GM19372 (cell line): Measurements from ENCODE around the gene SERINC3.
A peak's percentile ranks its signal among the peaks of the same experiment; 100 is the strongest.
"Not testable (repeated sequence)": the region's sequence is repeated elsewhere in the genome, so short reads cannot be mapped to it uniquely, and the experiment has no call there.

Experiments used
- ATAC-seq: cut with Tn5 transposase; IDR thresholded peaks from one replicate; pipeline ENCODE4 v1.9.1; 2021; ENCODE audit warnings: mild to moderate bottlenecking, low read depth, moderate library complexity; ENCODE audit not compliant: unreplicated experiment

SERINC3 gene

DNA sequence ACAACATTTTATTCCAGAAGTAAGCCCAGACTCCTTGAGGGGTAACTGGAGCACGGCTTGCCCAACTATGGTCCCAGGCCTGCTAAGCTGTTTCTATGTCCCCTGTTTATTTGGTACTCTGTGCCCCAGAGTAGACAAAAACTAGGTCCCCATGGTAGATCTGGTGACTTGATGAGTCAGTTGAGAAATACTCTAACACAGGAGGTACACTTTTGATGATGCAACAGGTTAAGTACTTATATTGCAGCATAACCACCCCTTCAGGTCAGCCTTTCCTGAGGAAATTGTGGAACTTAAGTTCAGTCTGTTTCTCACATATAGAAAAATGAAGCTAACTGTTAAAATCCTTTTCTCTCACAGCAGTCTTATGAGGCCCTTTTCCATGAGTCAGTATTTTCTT lies 26.6 kb downstream of the SERINC3 start:
- ATAC-seq: no peak

DNA sequence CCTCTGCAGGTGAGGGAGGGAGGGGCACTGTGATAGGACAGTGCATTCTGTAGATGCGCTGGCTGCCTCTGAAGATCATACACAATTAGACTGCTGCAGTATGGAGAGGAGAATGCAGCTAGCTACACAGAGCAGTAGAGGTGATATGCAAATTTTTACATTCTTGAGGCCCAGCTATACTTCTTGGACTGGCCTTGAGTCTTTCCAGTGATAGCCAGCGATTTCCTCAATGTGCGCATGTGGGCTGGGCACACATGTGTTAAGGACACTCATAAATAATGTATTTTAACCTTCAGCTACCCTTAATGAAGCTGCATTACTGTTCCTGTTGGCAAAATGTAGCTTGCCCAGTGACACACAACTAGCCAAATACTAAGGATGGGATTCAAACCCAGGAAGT lies 27.2 kb downstream of the SERINC3 start:
- no peak for ATAC-seq

DNA sequence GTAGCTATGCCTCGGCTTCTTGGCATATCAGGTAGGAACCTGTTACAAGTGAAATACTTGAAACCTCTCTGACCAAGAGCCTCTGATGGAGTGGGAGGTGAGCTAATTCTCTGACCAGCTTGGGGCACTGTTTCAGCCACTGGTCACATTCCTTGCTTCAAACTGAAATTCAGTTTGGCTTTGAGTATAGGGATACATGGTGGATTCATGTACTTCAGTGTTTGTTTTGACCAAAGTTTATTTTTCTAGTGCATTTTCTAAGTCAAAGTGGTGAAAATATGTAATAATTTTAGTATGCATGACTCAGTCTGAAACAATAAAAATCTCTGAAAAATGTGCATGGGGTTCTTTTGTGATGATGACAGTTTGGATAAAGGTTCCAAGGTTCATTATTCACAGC lies 27.6 kb downstream of the SERINC3 start:
- ATAC-seq: no peak

DNA sequence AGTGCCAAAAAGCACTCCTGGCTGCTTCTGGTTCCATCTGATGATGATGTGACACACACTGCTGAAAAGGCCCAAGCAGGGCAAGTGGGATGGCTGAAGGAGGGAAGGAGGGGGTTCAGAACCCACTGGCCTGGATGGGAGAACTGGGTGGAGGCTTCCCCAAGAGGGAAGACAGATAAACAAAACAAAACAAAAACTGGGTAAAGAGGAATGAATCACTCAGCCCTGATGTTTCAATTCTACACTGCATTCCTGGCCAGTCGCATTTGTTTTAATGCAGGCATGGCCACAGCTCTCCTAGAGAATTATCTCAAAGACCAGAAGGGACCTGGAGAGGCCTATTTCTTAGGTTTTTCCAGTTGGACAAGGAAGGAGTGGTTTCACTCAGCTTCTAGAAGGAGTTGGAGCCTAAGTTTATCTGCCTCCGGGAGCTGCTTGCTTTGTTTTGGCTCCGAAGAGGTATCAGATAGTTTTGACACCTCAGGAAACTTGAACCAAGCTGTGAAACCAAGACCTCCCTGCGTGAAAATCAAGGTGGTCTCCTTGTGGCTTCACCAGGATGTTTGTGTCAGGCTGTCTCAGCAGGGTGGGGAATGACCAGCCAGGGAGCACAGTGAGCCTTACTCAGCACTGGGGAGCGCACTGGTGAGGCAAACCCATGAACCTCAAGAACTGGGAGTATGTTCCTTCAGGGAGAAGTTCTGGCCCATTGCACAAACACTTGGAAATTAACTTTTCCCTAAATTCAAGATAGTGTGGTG lies 30.1 kb downstream of the SERINC3 start:
- ATAC-seq: no peak

DNA sequence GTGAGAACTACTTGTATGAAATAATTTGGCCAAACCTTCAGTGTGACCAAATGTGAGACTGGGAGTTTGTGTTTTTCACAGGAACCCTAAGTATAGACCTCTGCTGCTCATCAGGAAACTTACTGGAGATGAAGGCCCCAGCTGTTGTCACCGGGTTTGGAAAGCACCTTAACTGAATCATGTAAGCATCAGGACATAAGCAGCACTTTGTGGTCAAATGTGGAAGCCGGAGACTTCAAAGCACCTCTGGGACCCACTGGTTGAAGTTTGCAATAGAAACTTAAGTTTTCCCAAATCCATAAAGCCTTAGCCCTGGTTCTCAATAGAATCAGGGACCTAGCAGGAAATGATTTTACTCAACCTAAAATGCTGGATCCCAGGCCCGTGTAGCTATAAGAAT lies 31.9 kb downstream of the SERINC3 start:
- ATAC-seq: no peak

DNA sequence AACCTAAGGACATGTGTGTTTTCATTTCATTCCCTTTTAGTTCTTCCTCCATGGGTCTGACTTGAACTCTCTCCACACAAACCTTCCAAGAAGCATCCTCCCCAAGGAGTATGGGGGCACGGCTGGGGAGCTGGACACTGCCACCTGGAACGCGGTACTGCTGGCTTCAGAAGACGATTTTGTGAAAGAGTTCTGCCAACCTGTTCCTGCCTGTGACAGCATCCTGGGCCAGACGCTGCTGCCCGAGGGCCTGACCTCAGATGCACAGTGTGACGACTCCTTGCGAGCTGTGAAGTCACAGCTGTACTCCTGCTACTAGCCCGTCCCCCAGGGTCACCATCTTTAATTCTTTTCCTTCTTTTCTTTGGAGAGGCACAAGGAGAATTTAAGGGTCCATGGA lies 32.6 kb downstream of the SERINC3 start:
- no peak for ATAC-seq

DNA sequence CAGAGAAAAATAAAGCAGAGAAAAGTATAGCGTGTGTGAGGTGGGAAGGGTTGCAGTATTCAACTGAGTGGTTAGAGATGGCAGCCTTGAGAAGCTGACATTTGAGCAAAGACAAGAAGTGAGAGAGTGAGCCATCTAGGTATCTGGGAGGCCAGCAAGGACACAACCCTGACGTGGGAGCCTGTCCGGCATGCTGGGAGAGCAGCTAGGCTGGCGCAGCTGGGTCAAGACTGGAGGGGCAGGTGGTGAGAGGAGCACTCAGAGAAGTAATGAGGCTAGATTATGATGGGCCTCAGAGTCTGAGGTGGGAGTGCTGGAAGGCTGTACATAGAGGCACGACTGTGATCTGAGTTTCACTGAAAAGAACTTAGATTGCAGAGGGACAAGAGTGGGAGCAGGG lies 33.3 kb downstream of the SERINC3 start:
- no peak for ATAC-seq

DNA sequence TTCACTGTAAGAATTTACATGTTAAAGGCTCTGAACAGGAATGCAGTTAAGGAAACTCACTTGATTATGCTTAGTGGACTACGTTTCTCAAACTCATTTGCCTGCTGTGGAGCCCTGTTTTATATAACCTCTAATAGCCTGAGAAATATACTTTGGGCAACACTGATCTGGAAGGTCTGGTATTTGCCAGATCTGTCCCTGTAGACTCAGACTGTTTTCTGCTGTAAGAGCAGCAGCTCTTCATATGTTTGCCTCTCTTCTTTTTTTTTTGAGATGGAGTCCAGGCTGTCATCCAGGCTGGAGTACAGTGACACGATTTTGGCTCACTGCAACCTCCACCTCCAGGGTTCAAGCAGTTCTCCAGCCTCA lies 36.1 kb downstream of the SERINC3 start:
- ATAC-seq: no peak

DNA sequence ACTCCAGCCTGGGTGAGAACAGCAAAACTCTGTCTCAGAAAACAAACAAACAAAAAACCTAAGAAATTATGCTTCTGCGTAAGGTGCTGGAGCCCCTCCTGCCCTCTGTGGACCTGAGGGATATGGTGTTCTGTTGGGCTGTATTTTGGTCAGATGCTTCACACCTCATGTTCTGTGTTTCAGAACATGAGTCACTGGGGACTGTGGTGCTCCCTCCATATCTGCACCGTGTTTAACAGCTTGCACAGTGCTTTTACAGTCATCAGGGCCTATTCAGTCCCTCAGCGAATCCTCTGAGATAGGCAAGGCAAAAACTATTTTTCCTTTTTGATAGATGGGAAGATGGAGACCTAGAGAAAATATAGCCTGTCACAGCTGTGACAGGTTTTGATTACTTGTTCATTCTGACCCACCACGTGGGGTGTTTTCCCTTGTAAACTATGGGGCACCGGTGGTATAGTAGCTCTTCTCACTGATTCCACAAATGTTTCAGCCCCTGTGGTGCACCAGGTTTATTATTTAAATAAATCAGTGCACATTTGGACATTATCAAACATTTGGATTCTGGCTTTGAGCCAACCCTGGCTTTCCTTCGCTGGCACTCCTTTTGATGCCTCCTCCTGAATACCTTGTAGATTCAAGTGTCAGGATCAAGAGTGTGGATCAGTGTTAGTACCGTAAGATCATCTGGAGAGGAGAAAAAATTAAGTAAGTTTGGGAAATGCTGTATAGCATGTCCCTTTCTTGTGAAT lies 36.6 kb downstream of the SERINC3 start:
- no peak for ATAC-seq

DNA sequence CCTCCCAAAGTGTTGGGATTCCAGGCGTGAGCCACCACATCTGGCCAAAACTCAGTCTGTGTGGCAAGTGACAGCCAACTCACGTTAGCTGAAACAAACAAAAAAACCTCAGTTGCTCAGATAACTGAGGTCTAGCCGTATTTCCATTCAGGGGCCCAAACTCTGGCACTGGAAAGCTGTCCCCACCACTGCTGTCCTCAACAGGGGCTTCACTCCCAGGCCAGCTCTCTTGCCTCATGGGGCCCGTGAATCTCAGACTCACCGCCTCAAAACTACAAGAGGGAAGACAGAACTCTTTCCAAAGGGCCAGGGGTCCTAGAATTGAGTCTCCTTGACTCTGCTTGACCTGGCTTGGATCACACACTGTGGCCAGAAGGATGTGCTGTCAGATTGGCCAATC lies 38.8 kb downstream of the SERINC3 start:
- ATAC-seq: no peak

DNA sequence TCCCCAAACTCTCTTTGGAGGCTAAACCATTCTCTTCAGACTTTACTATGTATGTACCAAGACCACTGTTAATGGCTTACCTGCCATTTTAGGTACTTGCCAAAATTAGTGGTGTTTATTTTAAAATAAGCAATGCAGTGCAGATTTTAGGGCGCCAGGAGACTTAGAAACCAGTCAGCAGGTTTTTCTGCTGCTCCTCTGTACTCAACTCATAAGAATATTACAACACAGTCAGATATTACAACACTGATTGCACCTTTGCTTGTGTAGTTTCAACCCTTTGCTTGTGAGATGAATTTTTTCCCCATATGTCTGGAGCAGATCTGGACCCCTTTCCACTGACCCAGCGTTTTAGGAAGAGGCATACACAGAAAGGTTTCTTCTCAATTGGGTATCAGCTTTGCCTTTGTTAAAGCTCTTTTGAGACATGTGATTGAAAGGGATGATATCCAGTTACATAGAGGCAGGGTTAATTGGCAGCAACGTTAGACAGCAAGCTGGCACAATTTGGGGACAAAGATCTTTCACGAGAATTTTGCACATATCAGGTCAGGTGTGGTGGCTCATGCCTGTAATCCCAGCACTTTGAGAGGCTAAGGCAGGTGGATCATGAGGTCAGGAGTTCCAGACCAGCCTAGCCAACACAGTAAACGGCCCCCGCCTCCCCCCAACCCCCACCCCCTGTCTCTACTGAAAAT lies 40.0 kb downstream of the SERINC3 start:
- ATAC-seq: no peak

DNA sequence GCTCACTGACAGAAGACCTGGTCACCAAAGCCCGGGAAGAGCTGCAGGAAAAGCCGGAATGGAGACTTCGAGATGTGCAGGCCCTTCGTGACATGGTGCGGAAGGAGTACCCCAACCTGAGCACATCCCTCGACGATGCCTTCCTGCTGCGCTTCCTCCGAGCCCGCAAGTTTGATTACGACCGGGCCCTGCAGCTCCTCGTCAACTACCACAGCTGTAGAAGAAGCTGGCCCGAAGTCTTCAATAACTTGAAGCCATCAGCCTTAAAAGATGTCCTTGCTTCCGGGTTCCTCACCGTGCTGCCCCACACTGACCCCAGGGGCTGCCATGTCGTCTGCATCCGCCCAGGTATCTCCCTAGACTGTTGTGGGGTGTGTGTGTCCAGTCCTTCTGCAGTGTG lies 41.8 kb downstream of the SERINC3 start:
- ATAC-seq: no peak

DNA sequence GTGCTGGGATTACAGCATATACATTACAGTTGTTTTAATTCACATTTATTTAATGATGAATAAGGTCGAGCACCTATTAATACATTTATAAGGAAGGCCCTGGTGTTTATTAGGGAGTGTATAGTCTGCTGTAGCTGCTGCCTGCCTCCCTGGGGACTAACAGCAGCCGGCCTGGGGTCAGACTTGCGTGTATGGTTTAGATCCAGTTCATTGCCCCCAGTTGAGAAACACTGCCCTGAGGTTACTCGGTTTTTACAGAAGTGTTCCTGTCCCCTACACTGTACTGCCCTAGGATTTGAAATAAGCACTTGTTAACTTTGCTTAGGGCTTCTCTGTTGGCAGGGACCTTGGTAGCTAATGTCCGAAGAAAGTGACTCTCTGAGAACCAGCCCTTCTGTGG lies 42.2 kb downstream of the SERINC3 start:
- ATAC-seq: no peak

DNA sequence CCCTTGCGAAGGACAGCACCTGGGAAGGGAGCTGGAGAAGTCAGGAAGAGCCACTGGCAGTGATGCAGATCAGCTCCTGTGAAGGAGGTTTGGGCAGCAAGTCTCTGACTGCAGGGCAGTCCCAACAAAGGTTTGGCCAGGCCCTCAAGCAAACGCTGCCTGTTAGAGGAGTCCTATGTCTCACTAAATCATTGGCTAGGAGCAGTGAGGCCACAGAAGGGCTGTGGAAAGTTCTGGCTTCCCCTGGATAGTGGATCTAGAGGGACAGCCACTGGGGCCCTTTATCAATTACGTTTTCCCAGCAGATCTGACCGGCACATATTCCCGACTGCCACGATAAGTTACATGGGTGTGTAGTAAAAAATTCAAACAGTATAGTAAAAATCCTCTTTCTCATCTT lies 43.7 kb downstream of the SERINC3 start:
- no peak for ATAC-seq

DNA sequence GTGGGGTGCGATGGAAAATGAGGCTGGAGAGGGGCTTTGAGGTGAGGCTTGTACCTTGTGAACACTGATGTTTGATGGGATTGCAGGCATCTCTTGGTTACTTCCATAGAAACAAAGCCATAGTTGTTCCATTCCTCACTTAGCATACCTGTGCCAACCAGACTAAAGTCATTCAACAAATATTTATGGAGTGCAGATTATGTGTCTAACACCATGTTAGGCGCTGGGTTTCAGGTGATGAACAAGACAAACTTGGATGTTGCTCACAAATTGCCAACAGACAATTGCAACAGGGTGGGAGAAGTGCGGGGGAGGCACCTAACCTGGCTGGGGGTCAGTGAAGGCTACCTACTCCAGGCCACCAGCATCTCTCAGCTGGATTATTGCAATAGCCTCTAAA lies 44.7 kb downstream of the SERINC3 start:
- no peak for ATAC-seq

DNA sequence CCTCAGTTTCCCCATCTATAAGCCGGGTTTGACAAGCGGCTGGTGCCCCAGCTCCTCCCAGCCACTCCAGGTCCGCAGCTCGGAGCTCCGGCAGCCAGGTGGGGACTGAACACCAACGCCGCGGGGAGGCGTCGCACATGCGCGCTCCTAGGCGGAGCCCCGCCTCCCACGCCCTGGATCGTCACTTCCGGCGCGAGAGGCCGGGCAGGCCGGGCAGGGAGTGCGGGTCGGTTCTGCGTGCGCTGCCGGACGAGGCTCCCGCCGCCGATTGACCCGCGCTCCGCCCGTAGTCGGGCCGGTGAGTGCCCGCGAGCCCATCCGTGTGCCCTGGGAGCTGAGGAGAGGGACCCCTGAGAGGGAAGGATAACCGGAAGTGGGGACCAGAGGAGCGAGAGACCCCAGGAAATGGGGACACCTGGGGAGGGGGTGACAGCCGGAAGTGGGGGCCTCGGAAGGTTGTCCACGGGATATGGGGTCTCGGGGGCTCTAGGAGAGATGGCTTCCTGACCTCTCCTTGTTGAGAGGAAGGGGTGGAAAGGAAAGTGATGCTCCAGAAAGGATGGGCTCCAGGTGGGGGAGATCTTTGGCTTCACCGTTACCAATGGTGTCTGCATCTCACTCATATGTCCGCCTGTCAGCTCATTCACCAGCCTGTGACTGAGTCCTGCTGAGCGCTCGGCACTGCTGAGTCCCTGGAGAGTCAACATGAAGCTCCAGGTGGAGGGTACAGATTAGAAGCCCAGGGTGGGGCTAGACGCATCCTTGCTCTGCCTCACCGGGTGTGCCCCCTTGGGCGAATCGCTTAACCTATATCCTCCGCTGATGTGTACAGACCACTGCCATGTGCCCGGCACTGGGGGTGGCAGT lies 45.9 kb downstream of the SERINC3 start, which contains the start of gene TTPAL:
TSS of gene TTPAL (plus strand) at position 181 of the 867 bp plus-strand sequence. CDS start 4,126 bp downstream, outside the sequence.
- peak; percentile 86 for ATAC-seq

DNA sequence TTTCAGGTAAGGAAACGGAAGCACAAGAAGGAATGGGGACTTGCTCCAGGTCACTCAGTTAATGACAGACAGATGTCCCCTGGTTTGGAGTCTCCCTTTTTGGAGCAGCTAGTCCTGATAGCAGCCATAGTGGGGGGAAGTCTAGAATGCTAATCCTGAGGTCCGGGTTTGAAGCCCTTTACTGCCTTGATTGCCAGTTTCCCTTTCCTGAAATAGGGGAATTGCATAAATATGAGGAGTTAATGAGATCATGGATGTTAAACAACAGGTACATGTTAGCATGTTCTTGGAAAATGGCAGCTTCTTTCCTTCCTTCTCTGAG lies 46.5 kb downstream of the SERINC3 start:
- ATAC-seq: no peak

DNA sequence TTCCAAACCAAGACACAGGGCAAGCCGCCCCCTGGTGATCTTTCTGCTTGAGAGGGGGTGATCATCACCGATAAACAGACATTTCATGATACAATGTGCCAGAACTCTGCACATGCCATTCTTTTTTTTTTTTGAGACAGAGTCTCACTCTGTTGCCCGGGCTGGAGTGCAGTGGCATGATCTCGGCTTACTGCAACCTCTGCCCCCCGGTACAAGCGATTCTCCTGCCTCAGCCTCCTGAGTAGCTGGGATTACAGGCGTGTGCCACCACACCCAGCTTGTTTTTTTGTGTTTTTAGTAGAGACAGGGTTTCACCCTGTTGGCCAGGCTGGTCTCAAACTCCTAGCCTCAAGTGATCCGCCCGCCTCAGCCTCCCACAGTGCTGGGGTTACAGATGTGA lies 49.6 kb downstream of the SERINC3 start:
- ATAC-seq: not testable (repeated sequence)

DNA sequence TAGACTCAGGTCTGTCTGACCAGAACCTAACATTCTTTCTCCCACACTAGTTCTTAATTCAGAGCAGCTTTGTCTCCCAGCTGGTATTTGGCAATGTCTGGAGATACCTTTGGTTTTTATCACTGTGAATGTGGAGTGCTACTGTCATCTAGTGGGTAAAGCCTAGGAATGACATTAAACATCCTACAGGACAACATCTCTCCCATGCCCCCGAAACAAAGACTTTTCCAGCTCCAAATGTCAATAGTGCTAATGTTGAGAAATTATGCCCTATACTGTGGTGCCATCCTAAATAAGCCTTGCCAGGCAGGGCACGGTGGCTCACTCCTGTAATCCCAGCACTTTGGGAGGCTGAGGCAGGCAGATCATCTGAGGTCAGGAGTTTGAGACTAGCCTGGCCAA lies 50.4 kb downstream of the SERINC3 start:
- no peak for ATAC-seq

DNA sequence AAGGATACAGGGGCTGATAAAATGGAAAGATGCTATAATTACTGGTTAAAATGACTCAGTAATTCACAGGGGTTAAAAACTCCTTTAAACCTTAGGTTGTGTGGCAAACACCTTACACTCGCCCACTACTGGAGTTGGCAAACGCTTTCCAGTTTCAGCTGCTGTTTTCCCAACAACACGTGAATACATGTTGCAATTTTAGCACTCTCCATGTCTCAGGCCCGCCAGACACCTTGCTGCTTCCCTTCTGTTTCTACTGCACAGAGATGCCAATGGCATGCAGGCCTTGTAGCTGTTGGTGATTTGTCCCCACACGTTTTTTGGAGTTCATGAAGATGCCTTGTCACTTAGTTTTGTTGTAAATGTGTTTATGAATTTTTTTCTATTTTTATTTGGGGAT lies 51.5 kb downstream of the SERINC3 start:
- ATAC-seq: no peak
